Measurements from ENCODE around the gene PLCL2. TPM values are rescaled to one million over a fixed set of nuclear protein-coding genes. Genes with fewer than 3 reads are reported as not detected.
A peak's percentile ranks its signal among the peaks of the same experiment; 100 is the strongest.

PLCL2 gene
- total and polyA plus RNA-seq, 9 donors, result 8.5 to 25.2 (median 11.4) TPM

GRCh38 chr3:16982460-16982859, 97.7 kb downstream of the PLCL2 start:
- peak; percentile 5 for DNase-seq
- H3K4me1 ChIP-seq (ENCODE audit: control insufficient read depth, insufficient read depth, low read length), result no peaks in the 10 kb centered on the region
- no peaks in the 10 kb centered on the region for H3K9me3 ChIP-seq (replicated peaks; ENCODE audit: control insufficient read depth, low read depth, low read length)
- whole genome bisulfite sequencing (ENCODE audit: insufficient coverage), result no CpG with 5 or more reads among the region's 6 CpGs
- H3K36me3 ChIP-seq (ENCODE audit: control insufficient read depth, insufficient read depth, low read length), result no peaks in the 10 kb centered on the region
- H3K27ac ChIP-seq (ENCODE audit: low read length), result no peak overlapping the region
- H3K4me3 ChIP-seq (ENCODE audit: low read length), result no peak overlapping the region
- no peaks in the 10 kb centered on the region for H3K27me3 ChIP-seq (ENCODE audit: control insufficient read depth, insufficient read depth, low read length)

- Histone ChIP-seq H3K27me3 (ENCODE audit: control insufficient read depth, insufficient read depth, low read length) (no peaks in the 10 kb centered on the region), H3K27ac (ENCODE audit: low read length) (no peak overlapping the region), H3K9me3 (replicated peaks; ENCODE audit: control insufficient read depth, low read depth, low read length) (no peaks in the 10 kb centered on the region), H3K36me3 (ENCODE audit: control insufficient read depth, insufficient read depth, low read length) (no peaks in the 10 kb centered on the region), H3K4me1 (ENCODE audit: control insufficient read depth, insufficient read depth, low read length) (no peaks in the 10 kb centered on the region), H3K4me3 (ENCODE audit: low read length) (no peak overlapping the region)
- DNase-seq, result no peak
- 94% methylated on average over 2 of the region's 2 CpGs for WGBS (ENCODE audit: insufficient coverage)
Observed at GRCh38 chr3:16985608-16986007, 100.9 kb downstream of the PLCL2 start.

GRCh38 chr3:16987141-16987540, 102.4 kb downstream of the PLCL2 start:
- Histone ChIP-seq H3K36me3 (ENCODE audit: control insufficient read depth, insufficient read depth, low read length) (no peaks in the 10 kb centered on the region), H3K27ac (ENCODE audit: low read length) (no peak overlapping the region)

GRCh38 chr3:16990163-16990562, 105.4 kb downstream of the PLCL2 start:
- Histone ChIP-seq H3K36me3 (ENCODE audit: control insufficient read depth, insufficient read depth, low read length) (no peaks in the 10 kb centered on the region), H3K4me3 (ENCODE audit: low read length) (no peak overlapping the region), H3K27me3 (ENCODE audit: control insufficient read depth, insufficient read depth, low read length) (no peaks in the 10 kb centered on the region), H3K4me1 (ENCODE audit: control insufficient read depth, insufficient read depth, low read length) (peaks cover 3% of the 10 kb centered on the region), H3K9me3 (replicated peaks; ENCODE audit: control insufficient read depth, low read depth, low read length) (no peaks in the 10 kb centered on the region), H3K27ac (ENCODE audit: low read length) (no peak overlapping the region)
- no CpG with 5 or more reads among the region's 1 CpG for WGBS (ENCODE audit: insufficient coverage)
- no peak for DNase-seq

More at GRCh38 chr3:16987141-16987540, 102.4 kb downstream of the PLCL2 start:
- Histone ChIP-seq H3K9me3 (replicated peaks; ENCODE audit: control insufficient read depth, low read depth, low read length) (no peaks in the 10 kb centered on the region), H3K4me1 (ENCODE audit: control insufficient read depth, insufficient read depth, low read length) (no peaks in the 10 kb centered on the region), H3K27me3 (ENCODE audit: control insufficient read depth, insufficient read depth, low read length) (no peaks in the 10 kb centered on the region), H3K4me3 (ENCODE audit: low read length) (no peak overlapping the region)
- whole genome bisulfite sequencing (ENCODE audit: insufficient coverage), result 64% methylated on average over 3 of the region's 4 CpGs
- DNase-seq, result no peak

- no peak overlapping the region for H3K4me3 ChIP-seq (ENCODE audit: low read length)
- H3K4me1 ChIP-seq (ENCODE audit: control insufficient read depth, insufficient read depth, low read length), result peaks cover 5% of the 10 kb centered on the region
- WGBS (ENCODE audit: insufficient coverage), result no CpG with 5 or more reads among the region's 3 CpGs
- no peak for DNase-seq
- H3K27me3 ChIP-seq (ENCODE audit: control insufficient read depth, insufficient read depth, low read length), result no peaks in the 10 kb centered on the region
- H3K36me3 ChIP-seq (ENCODE audit: control insufficient read depth, insufficient read depth, low read length), result no peaks in the 10 kb centered on the region
- no peak overlapping the region for H3K27ac ChIP-seq (ENCODE audit: low read length)
- no peaks in the 10 kb centered on the region for H3K9me3 ChIP-seq (replicated peaks; ENCODE audit: control insufficient read depth, low read depth, low read length)
Observed at GRCh38 chr3:16992198-16992597, 107.4 kb downstream of the PLCL2 start.

GRCh38 chr3:16993227-16993626, 108.5 kb downstream of the PLCL2 start:
- no peaks in the 10 kb centered on the region for H3K36me3 ChIP-seq (ENCODE audit: control insufficient read depth, insufficient read depth, low read length)
- no peak for DNase-seq
- no peaks in the 10 kb centered on the region for H3K27me3 ChIP-seq (ENCODE audit: control insufficient read depth, insufficient read depth, low read length)
- H3K9me3 ChIP-seq (replicated peaks; ENCODE audit: control insufficient read depth, low read depth, low read length), result no peaks in the 10 kb centered on the region
- peaks cover 5% of the 10 kb centered on the region for H3K4me1 ChIP-seq (ENCODE audit: control insufficient read depth, insufficient read depth, low read length)
- no peak overlapping the region for H3K4me3 ChIP-seq (ENCODE audit: low read length)
- 100% methylated on average over 1 of the region's 1 CpG for whole genome bisulfite sequencing (ENCODE audit: insufficient coverage)
- no peak overlapping the region for H3K27ac ChIP-seq (ENCODE audit: low read length)

GRCh38 chr3:16994854-16995525, 110.2 kb downstream of the PLCL2 start:
- Histone ChIP-seq H3K27me3 (ENCODE audit: control insufficient read depth, insufficient read depth, low read length) (no peaks in the 10 kb centered on the region), H3K27ac (ENCODE audit: low read length) (peak overlapping the region; percentile 23), H3K36me3 (ENCODE audit: control insufficient read depth, insufficient read depth, low read length) (no peaks in the 10 kb centered on the region), H3K4me3 (ENCODE audit: low read length) (no peak overlapping the region), H3K9me3 (replicated peaks; ENCODE audit: control insufficient read depth, low read depth, low read length) (no peaks in the 10 kb centered on the region), H3K4me1 (ENCODE audit: control insufficient read depth, insufficient read depth, low read length) (peaks cover 5% of the 10 kb centered on the region)
- DNase-seq, result peak; percentile 45
- WGBS (ENCODE audit: insufficient coverage), result 14% methylated on average over 1 of the region's 4 CpGs

GRCh38 chr3:16995601-16996000, 110.8 kb downstream of the PLCL2 start:
- no peaks in the 10 kb centered on the region for H3K36me3 ChIP-seq (ENCODE audit: control insufficient read depth, insufficient read depth, low read length)
- H3K4me1 ChIP-seq (ENCODE audit: control insufficient read depth, insufficient read depth, low read length), result peaks cover 5% of the 10 kb centered on the region
- peak overlapping the region; percentile 57 for H3K27ac ChIP-seq (ENCODE audit: low read length)
- no peaks in the 10 kb centered on the region for H3K9me3 ChIP-seq (replicated peaks; ENCODE audit: control insufficient read depth, low read depth, low read length)
- H3K27me3 ChIP-seq (ENCODE audit: control insufficient read depth, insufficient read depth, low read length), result no peaks in the 10 kb centered on the region
- H3K4me3 ChIP-seq (ENCODE audit: low read length), result no peak overlapping the region
- DNase-seq, result peak; percentile 82
- 67% methylated on average over 3 of the region's 3 CpGs for WGBS (ENCODE audit: insufficient coverage)

- Histone ChIP-seq H3K27ac (ENCODE audit: low read length) (no peak overlapping the region), H3K4me1 (ENCODE audit: control insufficient read depth, insufficient read depth, low read length) (peaks cover 5% of the 10 kb centered on the region), H3K9me3 (replicated peaks; ENCODE audit: control insufficient read depth, low read depth, low read length) (peaks cover 4% of the 10 kb centered on the region), H3K4me3 (ENCODE audit: low read length) (no peak overlapping the region), H3K27me3 (ENCODE audit: control insufficient read depth, insufficient read depth, low read length) (no peaks in the 10 kb centered on the region), H3K36me3 (ENCODE audit: control insufficient read depth, insufficient read depth, low read length) (no peaks in the 10 kb centered on the region)
- DNase-seq, result peak; percentile 16
- WGBS (ENCODE audit: insufficient coverage), result no CpG with 5 or more reads among the region's 3 CpGs
Observed at GRCh38 chr3:16998236-16998923, 113.6 kb downstream of the PLCL2 start.

GRCh38 chr3:16999161-16999560, 114.4 kb downstream of the PLCL2 start:
- Histone ChIP-seq H3K4me3 (ENCODE audit: low read length) (no peak overlapping the region), H3K4me1 (ENCODE audit: control insufficient read depth, insufficient read depth, low read length) (peaks cover 5% of the 10 kb centered on the region), H3K27ac (ENCODE audit: low read length) (no peak overlapping the region), H3K9me3 (replicated peaks; ENCODE audit: control insufficient read depth, low read depth, low read length) (peaks cover 4% of the 10 kb centered on the region), H3K36me3 (ENCODE audit: control insufficient read depth, insufficient read depth, low read length) (no peaks in the 10 kb centered on the region), H3K27me3 (ENCODE audit: control insufficient read depth, insufficient read depth, low read length) (no peaks in the 10 kb centered on the region)
- DNase-seq, result no peak
- no CpG with 5 or more reads among the region's 2 CpGs for WGBS (ENCODE audit: insufficient coverage)

Data from muscle of leg (tissue), 11 donors.